ENCODE data around the gene PPP3CA.

GRCh38 chr4:101230801-101231426 lies 116.4 kb downstream of the PPP3CA start:
- no peak for TF ChIP-seq CTCF (IDR thresholded peaks at IDR 0.05)
- no peak for TF ChIP-seq TCF7L2 (IDR thresholded peaks at IDR 0.05; ENCODE audit: low read depth, low read length)
- no peak for TF ChIP-seq SIN3A (IDR thresholded peaks at IDR 0.05; ENCODE audit: borderline replicate concordance, insufficient read depth, low read depth, low read length)
- no peak for TF ChIP-seq REST (IDR thresholded peaks at IDR 0.05; ENCODE audit: insufficient read depth in 1 of 2, low read depth in 2 of 2, low read length in 1 of 2)
